Progenitor cell of endocrine pancreas (in vitro differentiated cells): ENCODE measurements around the gene MMP14. TPM values are rescaled to one million over a fixed set of nuclear protein-coding genes. Genes with fewer than 3 reads are reported as not detected.
A peak's percentile ranks its signal among the peaks of the same experiment; 100 is the strongest.
"Not testable (repeated sequence)": the region's sequence is repeated elsewhere in the genome, so short reads cannot be mapped to it uniquely, and the experiment has no call there.

Experiments used
- DNase-seq: peaks from one replicate; pipeline ENCODE4 v3.0.0; 2021; ENCODE audit warnings: low spot score; ENCODE audit not compliant: unreplicated experiment
- H3K27ac Mint-ChIP-seq: 2 replicates; pipeline ENCODE4 v1.8.0; 2021; ENCODE audit warnings: mild to moderate bottlenecking, moderate library complexity, mixed read lengths
- H3K27me3 Mint-ChIP-seq: 2 replicates; pipeline ENCODE4 v1.8.0; 2021; ENCODE audit warnings: mixed read lengths
- H3K36me3 Mint-ChIP-seq: 2 replicates; pipeline ENCODE4 v1.8.0; 2022; ENCODE audit warnings: mixed read lengths; ENCODE audit not compliant: insufficient read depth
- H3K4me1 Mint-ChIP-seq: 2 replicates; pipeline ENCODE4 v1.8.0; 2021; ENCODE audit warnings: low read depth, mixed read lengths
- H3K4me3 Mint-ChIP-seq: 2 replicates; pipeline ENCODE4 v1.8.0; 2021; ENCODE audit warnings: low read depth, mild to moderate bottlenecking, moderate library complexity, mixed read lengths
- H3K9me3 Mint-ChIP-seq: 2 replicates; pipeline ENCODE4 v1.8.0; 2021; ENCODE audit warnings: low read depth, mixed read lengths
- total RNA-seq: library from RNA; stranded (reverse); gene quantifications from 2 replicates; pipeline ENCODE4 v1.2.1, GENCODE V29; 2021
- TF ChIP-seq, protein P1 (sequence below): fragments of 200-600 bp; sonication (generic); IDR thresholded peaks from one replicate; pipeline ENCODE4 v1.5.0; 2021; ENCODE audit warnings: antibody characterized with exemption, mild to moderate bottlenecking; ENCODE audit not compliant: unreplicated experiment

The MMP14 gene
- total RNA-seq, 1 donor from 2014 or later, result 209 TPM

DNA sequence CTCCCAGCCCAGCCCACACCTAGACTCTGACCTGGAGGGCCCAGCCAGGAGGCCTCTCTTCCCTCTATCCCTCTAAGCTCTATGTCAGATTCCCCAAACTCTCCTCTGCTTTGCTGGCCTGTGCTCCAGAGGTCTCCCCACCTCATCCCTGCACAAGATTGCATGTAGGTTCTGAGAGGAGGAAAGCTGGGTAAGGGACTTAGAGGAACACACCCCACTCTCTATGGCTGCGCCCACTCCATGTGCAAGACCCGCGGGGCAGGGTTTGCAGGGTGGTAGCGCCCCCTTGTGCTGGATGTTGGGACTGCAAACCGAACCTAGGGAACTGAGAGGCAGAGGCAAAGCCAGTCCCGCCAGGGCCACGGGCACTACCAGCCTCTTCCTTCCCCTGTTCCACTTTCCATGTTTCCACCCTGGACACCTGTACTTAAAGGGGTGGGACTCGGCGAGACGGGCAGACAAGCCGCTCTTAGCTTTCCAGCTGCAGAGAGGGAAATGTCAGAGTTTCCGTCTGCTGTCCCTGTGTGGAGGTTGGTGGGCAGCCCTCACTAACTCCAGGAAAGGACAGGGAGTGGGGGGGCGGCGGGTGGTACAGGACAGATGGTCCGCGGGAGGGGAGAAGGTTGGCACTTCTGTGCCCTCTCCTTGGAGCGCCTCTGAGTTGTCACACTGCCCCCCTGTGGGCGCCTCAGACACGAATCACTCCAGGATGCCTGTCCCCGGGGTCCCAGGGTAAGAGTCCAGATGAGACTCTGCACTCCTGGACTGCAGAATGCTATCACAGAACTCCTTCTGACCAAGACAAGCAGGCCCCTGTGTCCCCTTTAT, 16.8 kb downstream of the MMP14 start:
- Mint-ChIP-seq H3K36me3 (no peaks in the 10 kb centered on the region), H3K9me3 (no peaks in the 10 kb centered on the region), H3K27me3 (no peaks in the 10 kb centered on the region), H3K27ac (peak overlapping the region; percentile 88), H3K4me1 (peaks cover 3% of the 10 kb centered on the region), H3K4me3 (peak overlapping the region; percentile 67)
- peak; percentile 93 for DNase-seq
- TF ChIP-seq, protein P1, sequence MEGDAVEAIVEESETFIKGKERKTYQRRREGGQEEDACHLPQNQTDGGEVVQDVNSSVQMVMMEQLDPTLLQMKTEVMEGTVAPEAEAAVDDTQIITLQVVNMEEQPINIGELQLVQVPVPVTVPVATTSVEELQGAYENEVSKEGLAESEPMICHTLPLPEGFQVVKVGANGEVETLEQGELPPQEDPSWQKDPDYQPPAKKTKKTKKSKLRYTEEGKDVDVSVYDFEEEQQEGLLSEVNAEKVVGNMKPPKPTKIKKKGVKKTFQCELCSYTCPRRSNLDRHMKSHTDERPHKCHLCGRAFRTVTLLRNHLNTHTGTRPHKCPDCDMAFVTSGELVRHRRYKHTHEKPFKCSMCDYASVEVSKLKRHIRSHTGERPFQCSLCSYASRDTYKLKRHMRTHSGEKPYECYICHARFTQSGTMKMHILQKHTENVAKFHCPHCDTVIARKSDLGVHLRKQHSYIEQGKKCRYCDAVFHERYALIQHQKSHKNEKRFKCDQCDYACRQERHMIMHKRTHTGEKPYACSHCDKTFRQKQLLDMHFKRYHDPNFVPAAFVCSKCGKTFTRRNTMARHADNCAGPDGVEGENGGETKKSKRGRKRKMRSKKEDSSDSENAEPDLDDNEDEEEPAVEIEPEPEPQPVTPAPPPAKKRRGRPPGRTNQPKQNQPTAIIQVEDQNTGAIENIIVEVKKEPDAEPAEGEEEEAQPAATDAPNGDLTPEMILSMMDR, result peak; percentile 87

DNA sequence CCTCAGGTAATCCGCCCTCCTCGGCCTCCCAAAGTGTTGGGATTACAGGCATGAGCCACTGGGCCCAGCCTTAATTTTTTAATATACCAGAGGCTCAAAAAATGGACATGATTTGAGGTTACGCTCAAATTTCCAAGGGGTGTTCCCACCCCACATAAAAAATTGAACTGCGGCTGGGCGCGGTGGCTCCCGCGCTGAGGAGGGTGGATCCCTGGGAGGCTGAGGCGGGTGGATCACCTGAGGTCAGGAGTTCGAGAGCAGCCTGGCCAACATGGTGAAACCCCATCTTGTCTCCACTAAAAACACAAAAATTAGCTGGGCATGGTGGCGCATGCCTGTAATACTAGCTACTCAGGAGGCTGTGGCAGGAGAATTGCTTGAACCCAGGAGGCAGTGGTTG, 17.9 kb downstream of the MMP14 start:
- not testable (repeated sequence) for H3K27ac Mint-ChIP-seq, DNase-seq, H3K36me3 Mint-ChIP-seq, H3K4me1 Mint-ChIP-seq, H3K9me3 Mint-ChIP-seq, H3K27me3 Mint-ChIP-seq, H3K4me3 Mint-ChIP-seq

DNA sequence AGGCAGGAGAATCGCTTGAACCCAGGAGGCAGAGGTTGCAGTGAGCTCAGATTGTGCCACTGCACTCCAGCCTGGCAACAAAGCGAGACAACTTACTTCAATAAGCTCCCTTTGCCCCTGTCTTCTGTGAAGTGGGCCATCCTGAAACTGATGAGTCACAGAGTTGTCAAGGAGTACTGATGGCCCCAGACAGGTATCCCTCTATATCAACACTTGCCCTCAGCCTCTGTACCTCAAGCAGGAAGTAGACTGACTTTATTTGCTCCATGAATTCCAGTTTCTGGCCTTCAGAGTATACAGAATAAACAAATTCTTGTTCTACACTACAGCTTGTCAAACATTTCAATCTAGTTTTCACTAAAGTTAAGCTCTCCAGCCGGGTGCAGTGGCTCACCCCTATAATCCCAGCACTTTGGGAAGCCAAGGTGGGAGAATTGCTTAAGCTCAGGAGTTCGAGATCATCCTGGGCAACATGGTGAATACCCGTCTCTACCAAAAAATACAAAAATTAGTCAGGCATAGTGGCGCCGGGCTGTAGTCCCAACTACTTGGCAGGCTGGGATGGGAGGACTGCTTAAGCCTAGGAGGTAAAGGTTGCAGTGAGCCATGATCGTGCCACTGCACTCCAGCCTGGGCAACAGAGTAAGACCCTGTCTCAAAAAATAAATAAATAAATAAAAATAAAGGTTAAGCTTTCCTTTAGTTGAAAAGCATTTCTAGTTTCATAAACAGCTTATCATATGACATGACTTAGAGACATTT, 18.8 kb downstream of the MMP14 start:
- Mint-ChIP-seq H3K27me3 (no peaks in the 10 kb centered on the region), H3K4me3 (no peak overlapping the region), H3K36me3 (no peaks in the 10 kb centered on the region), H3K27ac (peak overlapping the region; percentile 56), H3K9me3 (no peaks in the 10 kb centered on the region), H3K4me1 (peaks cover 3% of the 10 kb centered on the region)
- DNase-seq, result no peak
- TF ChIP-seq, protein P1, result no peak

DNA sequence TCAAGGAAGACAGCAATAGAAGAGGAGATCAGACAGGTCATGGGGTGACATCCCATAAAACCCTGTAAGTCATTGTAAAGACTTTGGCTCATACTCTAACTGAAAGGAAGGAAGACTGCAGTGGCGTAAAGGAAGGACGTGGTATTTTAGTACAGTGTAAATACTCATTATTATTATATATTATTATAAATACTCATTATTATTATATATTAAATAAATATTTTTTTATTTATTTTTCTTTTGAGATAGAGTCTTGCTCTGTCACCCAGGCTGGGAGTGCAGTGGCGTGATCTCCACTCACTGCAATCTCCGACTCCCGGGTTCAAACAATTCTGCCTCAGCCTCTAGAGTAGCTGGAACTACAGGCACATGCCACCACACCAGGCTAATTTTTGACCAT, 20.0 kb downstream of the MMP14 start:
- H3K27ac Mint-ChIP-seq, result no peak overlapping the region
- no peak overlapping the region for H3K4me3 Mint-ChIP-seq
- H3K36me3 Mint-ChIP-seq, result no peaks in the 10 kb centered on the region
- no peaks in the 10 kb centered on the region for H3K27me3 Mint-ChIP-seq
- H3K9me3 Mint-ChIP-seq, result no peaks in the 10 kb centered on the region
- peaks cover 3% of the 10 kb centered on the region for H3K4me1 Mint-ChIP-seq
- TF ChIP-seq, protein P1, result no peak
- DNase-seq, result no peak

DNA sequence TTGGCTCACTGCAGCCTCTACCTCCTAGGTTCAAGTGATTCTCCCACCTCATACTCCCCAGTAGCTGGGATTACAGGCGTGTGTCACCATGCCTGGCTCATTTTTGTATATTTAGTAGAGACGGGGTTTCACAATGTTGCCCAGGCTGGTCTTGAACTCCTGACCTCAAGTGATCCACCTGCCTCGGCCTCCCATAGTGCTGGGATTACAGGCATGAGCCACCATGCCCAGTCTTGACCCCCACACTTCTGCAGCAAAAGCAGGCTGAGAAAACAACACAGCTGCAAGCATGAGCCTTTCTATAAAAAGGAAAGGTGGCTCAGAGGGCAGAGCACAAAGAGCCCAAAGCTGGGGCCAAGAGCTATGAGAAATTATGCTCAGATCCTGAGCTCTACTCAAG, 24.0 kb downstream of the MMP14 start:
- H3K27ac Mint-ChIP-seq, H3K4me1 Mint-ChIP-seq, H3K36me3 Mint-ChIP-seq, H3K9me3 Mint-ChIP-seq, DNase-seq, H3K27me3 Mint-ChIP-seq, H3K4me3 Mint-ChIP-seq: not testable (repeated sequence)

DNA sequence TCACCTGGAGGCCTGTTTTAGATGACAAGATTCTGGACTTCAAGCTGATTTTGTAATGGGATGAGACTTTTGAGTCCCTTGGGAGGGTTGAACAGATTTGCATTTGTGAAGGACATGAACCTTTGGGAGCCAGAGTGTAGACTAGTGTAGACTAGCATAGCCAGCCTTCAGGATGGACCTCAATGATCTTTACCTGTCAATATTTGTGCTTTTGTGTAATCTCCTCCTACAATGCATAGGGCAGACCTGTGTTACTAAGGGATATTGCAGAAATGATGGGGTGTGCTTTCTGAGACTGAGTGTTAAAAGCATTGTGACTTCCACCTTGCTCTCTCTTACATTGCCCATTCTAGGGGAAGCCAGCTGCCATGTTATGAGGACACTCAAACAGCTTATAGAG, 25.3 kb downstream of the MMP14 start:
- H3K9me3 Mint-ChIP-seq, result no peaks in the 10 kb centered on the region
- no peaks in the 10 kb centered on the region for H3K36me3 Mint-ChIP-seq
- no peak overlapping the region for H3K27ac Mint-ChIP-seq
- DNase-seq, result no peak
- no peaks in the 10 kb centered on the region for H3K4me1 Mint-ChIP-seq
- no peak overlapping the region for H3K4me3 Mint-ChIP-seq
- no peaks in the 10 kb centered on the region for H3K27me3 Mint-ChIP-seq
- TF ChIP-seq, protein P1, result no peak
